Lung (tissue), 12 donors: ENCODE measurements around the gene NOX5. TPM values are rescaled to one million over a fixed set of nuclear protein-coding genes. Genes with fewer than 3 reads are reported as not detected.
A peak's percentile ranks its signal among the peaks of the same experiment; 100 is the strongest.

Source experiments
- ATAC-seq: fragments of 200-7000 bp; cut with Tn5 transposase; one replicate; pipeline ENCODE4 v1.9.1; 2020; ENCODE audit warnings: moderate number of reproducible peaks; ENCODE audit not compliant: insufficient read depth, low FRiP score
- DNase-seq, 3 donors: peaks; one replicate each; pipeline ENCODE4 v3.0.0-alpha.2; 2013 to 2017
- H3K27ac ChIP-seq, 2 donors: one replicate each; pipeline ENCODE4 v1.5.1; 2013; ENCODE audit warnings: mild to moderate bottlenecking in 2 of 2, moderate library complexity in 2 of 2, control low read depth in 1 of 2, inconsistent platforms in 1 of 2, low read depth in 1 of 2, low read length in 1 of 2
- H3K27me3 ChIP-seq, 3 donors: one replicate each; pipeline ENCODE4 v1.5.1; 2013; ENCODE audit warnings: low read length in 2 of 3; ENCODE audit not compliant: control insufficient read depth in 3 of 3, insufficient read depth in 3 of 3
- H3K36me3 ChIP-seq, 4 donors: one replicate each; pipeline ENCODE4 v1.5.1; 2013; ENCODE audit warnings: low read length in 4 of 4, mild to moderate bottlenecking in 1 of 4, moderate library complexity in 1 of 4; ENCODE audit not compliant: control insufficient read depth in 4 of 4, insufficient read depth in 4 of 4
- H3K4me1 ChIP-seq, 5 donors: one replicate each; pipeline ENCODE4 v1.5.1; 2013; ENCODE audit warnings: low read length in 5 of 5, mild to moderate bottlenecking in 2 of 5, moderate library complexity in 1 of 5; ENCODE audit not compliant: control insufficient read depth in 5 of 5, insufficient read depth in 5 of 5
- H3K4me3 ChIP-seq: one replicate; pipeline ENCODE4 v1.5.1; 2013; ENCODE audit warnings: mild to moderate bottlenecking, control low read depth, moderate library complexity
- H3K9ac ChIP-seq, 2 donors: one replicate each; pipeline ENCODE4 v1.5.1; 2013; ENCODE audit warnings: low read length in 2 of 2, control low read depth in 1 of 2; ENCODE audit not compliant: insufficient read depth in 1 of 2
- H3K9me3 ChIP-seq, 4 donors: one replicate each; pipeline ENCODE4 v1.5.1; 2013; ENCODE audit warnings: low read length in 3 of 4, mild to moderate bottlenecking in 1 of 4, moderate library complexity in 1 of 4; ENCODE audit not compliant: control insufficient read depth in 4 of 4, insufficient read depth in 3 of 4
- WGBS, 2 donors: extraction: QIAGEN DNeasy Blood & Tissue Kit; methylation state at CpG; one replicate each; pipeline ENCODE4 v1.1.7; 2013; 5-methylcytosine and 5-hydroxymethylcytosine counted together
- polyA plus RNA-seq, 2 donors: library from polyadenylated mRNA; stranded (reverse); fragments of 200-250 nt; gene quantifications; one replicate each; pipeline ENCODE4 v1.2.1, GENCODE V29; 2013
- total RNA-seq, 2 donors: library from RNA; depleted of rRNA in 1 of 2; stranded (reverse); fragments of >200 nt in 1 of 2; gene quantifications; one replicate each; pipeline ENCODE4 v1.2.1, GENCODE V29; 2014 to 2021
- TF ChIP-seq, protein P1 (sequence below): IDR thresholded peaks from 2 replicates; pipeline ENCODE4 v1.5.1; 2012; ENCODE audit warnings: mild to moderate bottlenecking; ENCODE audit errors: control extremely low read depth, extremely low read depth
- donor health status: control.
- donor health status: control.
- donor health status: Bipolar disorder and iron deficiency.
- donor health status: healthy.
- donor health status: DM: yes; HTN: yes; CAD: no.

The NOX5 gene
- total and polyA plus RNA-seq, 4 donors: 0.03 to 0.77 (median 0.09) TPM

- H3K4me1 ChIP-seq: peaks cover 0 to 5% (median 0%) of the 10 kb centered on the region in 5 donors
- no peak overlapping the region for H3K27ac ChIP-seq
- no peaks in the 10 kb centered on the region for H3K36me3 ChIP-seq
- 93 to 95% methylated on average over 6 of the region's 6 CpGs for WGBS, 2 donors
- no peaks in the 10 kb centered on the region for H3K9me3 ChIP-seq
- no peak overlapping the region for H3K9ac ChIP-seq
- no peaks in the 10 kb centered on the region for H3K27me3 ChIP-seq
- TF ChIP-seq, protein P1, sequence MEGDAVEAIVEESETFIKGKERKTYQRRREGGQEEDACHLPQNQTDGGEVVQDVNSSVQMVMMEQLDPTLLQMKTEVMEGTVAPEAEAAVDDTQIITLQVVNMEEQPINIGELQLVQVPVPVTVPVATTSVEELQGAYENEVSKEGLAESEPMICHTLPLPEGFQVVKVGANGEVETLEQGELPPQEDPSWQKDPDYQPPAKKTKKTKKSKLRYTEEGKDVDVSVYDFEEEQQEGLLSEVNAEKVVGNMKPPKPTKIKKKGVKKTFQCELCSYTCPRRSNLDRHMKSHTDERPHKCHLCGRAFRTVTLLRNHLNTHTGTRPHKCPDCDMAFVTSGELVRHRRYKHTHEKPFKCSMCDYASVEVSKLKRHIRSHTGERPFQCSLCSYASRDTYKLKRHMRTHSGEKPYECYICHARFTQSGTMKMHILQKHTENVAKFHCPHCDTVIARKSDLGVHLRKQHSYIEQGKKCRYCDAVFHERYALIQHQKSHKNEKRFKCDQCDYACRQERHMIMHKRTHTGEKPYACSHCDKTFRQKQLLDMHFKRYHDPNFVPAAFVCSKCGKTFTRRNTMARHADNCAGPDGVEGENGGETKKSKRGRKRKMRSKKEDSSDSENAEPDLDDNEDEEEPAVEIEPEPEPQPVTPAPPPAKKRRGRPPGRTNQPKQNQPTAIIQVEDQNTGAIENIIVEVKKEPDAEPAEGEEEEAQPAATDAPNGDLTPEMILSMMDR: no peak
- DNase-seq (no peak), ATAC-seq (no peak)
- H3K4me3 ChIP-seq: no peak overlapping the region
Observed at GRCh38 chr15:68999091-68999490, 15.4 kb upstream of the NOX5 start.

GRCh38 chr15:69000091-69000490 is 14.4 kb upstream of the NOX5 start:
- H3K27me3 ChIP-seq: no peaks in the 10 kb centered on the region
- DNase-seq: no peak
- 59 to 66% methylated on average over 5 of the region's 5 CpGs for WGBS, 2 donors

DNA sequence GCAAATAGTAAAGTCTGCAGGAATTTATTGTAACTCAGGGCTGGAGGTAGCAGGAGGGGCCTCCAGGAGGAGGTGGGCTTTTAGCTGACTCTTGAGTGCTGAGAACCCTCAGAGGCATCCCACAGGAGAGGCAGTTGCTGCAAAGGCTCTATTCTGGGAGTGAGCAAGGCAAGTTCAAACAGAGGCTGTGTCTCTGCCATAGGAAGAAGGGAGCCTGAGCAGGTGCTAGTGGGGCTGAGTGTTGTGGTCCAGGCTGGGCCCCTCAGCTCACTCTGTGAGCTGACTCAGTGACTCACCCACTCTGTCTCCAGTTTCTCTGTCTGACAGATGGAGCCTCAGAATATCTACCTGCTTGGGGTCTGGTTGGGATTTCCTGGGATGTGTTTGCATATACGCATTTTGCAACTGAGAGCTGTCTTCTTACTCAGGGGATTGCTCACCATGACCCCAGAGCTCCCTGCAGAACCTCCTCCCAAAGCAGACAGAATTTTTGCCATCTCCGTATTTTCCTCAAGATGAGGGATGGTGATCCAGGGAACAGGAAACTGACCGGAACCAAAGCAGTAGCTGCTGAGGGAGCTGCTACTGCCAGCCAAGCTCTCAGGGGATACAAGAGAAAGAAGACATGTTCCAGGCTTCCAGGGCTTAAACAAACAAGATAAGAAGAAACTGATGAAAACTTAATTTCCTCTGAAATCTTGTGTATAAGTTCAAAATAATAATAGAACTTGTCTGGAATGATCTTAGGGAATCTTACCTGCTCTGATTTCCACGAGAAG is 13.6 kb upstream of the NOX5 start:
- ATAC-seq (no peak), DNase-seq (peak in 1 of 3 donors; percentile 24)
- Histone ChIP-seq H3K4me3 (no peak overlapping the region), H3K9ac (no peak overlapping the region), H3K27me3 (no peaks in the 10 kb centered on the region), H3K36me3 (no peaks in the 10 kb centered on the region), H3K4me1 (peaks cover 0 to 5% (median 0%) of the 10 kb centered on the region in 5 donors), H3K27ac (no peak overlapping the region), H3K9me3 (no peaks in the 10 kb centered on the region)
- WGBS, 2 donors: 73 to 82% methylated on average over 4 of the region's 4 CpGs
- TF ChIP-seq, protein P1: no peak

More at GRCh38 chr15:69000091-69000490, 14.4 kb upstream of the NOX5 start:
- H3K27ac ChIP-seq: no peak overlapping the region
- no peak for ATAC-seq
- H3K9me3 ChIP-seq: no peaks in the 10 kb centered on the region
- TF ChIP-seq, protein P1: no peak
- H3K9ac ChIP-seq: no peak overlapping the region
- peaks cover 0 to 5% (median 0%) of the 10 kb centered on the region in 5 donors for H3K4me1 ChIP-seq
- no peak overlapping the region for H3K4me3 ChIP-seq
- H3K36me3 ChIP-seq: no peaks in the 10 kb centered on the region
